Skeletal muscle tissue (tissue), 4 donors: ENCODE measurements around the gene CDS2. TPM values are rescaled to one million over a fixed set of nuclear protein-coding genes. Genes with fewer than 3 reads are reported as not detected.

ENCODE experiments used
- H3K27ac ChIP-seq: one replicate; pipeline ENCODE4 v1.7.0; 2013; ENCODE audit warnings: mild to moderate bottlenecking, low read depth, low read length, inconsistent platforms
- H3K27me3 ChIP-seq, 3 donors: one replicate each; pipeline ENCODE4 v1.7.0; 2013; ENCODE audit warnings: low read length in 3 of 3; ENCODE audit not compliant: control insufficient read depth in 3 of 3, insufficient read depth in 3 of 3
- H3K36me3 ChIP-seq, 3 donors: one replicate each; pipeline ENCODE4 v1.7.0; 2013; ENCODE audit warnings: low read length in 3 of 3; ENCODE audit not compliant: control insufficient read depth in 3 of 3, insufficient read depth in 3 of 3
- H3K4me1 ChIP-seq, 3 donors: one replicate each; pipeline ENCODE4 v1.7.0; 2013; ENCODE audit warnings: low read length in 3 of 3, mild to moderate bottlenecking in 3 of 3; ENCODE audit not compliant: control insufficient read depth in 3 of 3, insufficient read depth in 3 of 3
- H3K4me3 ChIP-seq, 3 donors: one replicate each; pipeline ENCODE4 v1.7.0; 2013; ENCODE audit warnings: low read length in 3 of 3
- H3K9ac ChIP-seq, 3 donors: one replicate each; pipeline ENCODE4 v1.7.0; 2013; ENCODE audit warnings: low read length in 3 of 3, mild to moderate bottlenecking in 3 of 3, moderate library complexity in 2 of 3, low read depth in 1 of 3
- H3K9me3 ChIP-seq, 3 donors: one replicate each; pipeline ENCODE4 v1.7.0; 2013; ENCODE audit warnings: low read length in 3 of 3; ENCODE audit not compliant: control insufficient read depth in 3 of 3
- total RNA-seq: library from RNA; depleted of rRNA; stranded (reverse); fragments of >200 nt; gene quantifications from one replicate; pipeline ENCODE4 v1.2.3, GENCODE V29; 2014
- donor health status: Osteomylitis.

CDS2 gene
- total RNA-seq = 27.1 TPM

DNA sequence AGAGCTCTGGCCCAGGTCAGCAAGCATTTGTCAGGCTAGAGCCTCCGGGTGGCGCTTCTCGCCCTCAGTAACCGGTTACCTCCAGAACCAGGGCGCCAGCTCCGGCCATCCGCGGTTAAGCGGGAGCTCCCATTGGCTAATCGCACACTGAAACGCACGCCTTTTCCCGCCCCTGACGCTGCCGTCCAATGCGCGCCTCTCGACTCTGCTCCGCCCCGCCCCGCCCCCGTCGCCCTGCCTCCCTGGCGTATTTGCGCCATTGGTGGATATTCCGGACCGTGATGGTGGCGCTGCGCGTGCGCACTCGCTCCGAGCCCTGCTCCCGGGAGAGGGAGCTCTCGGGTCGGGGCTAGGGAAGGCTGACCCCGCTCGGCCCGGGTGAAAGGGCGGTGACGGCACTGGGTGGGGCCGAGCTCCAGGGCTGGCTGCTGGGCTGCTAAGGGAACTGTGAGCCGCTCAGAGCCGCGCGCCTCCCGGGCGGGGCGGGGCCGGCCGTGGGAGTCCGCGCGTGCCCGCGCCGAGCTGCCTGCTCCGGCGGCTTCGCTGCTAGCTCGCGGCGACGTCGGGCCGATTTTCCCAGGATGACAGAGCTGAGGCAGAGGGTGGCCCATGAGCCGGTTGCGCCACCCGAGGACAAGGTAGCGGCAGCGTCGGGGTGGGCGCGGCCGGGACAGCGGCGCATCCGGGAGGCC is at the start of gene CDS2:
Gene CDS2, plus strand, starts transcription at position 497 of the 692 bp plus-strand sequence. Its CDS starts 85 bp downstream, at position 582.
- Histone ChIP-seq H3K4me3 (peak within 1 kb of the TSS; percentile 89 to 95 (median 90)), H3K4me1 (peaks cover 17 to 33% (median 28%) of the 10 kb centered on the region in 3 donors)

DNA sequence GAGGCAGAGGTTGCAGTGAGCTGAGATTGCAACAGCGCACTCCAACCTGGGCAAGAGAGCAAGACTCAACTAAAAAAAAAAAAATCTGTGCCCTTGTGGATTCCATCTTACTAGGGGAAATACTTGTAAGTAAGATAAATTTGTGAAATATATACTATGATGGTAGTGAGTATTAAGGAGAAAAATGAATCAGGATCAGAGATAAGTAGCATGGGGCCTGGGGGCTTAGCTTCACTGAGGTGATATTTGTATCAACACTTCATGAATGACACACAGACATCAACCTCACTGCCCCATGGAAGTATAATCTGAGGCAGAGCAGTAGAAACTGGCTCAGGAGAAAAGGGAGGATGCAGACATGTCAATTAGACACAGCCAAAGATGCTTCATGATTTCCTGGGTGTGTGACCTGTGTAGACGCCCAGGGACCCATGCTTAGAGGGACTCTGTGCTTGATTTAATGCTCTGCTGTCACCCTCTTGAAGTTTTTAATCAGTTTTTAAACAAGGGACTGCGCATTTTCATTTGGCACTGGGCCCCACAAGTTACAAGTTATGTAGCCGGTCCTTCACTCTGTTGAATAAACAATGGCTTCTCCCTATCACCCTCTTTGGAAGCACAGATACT is 48.9 kb upstream of the CDS2 start:
- Histone ChIP-seq H3K9me3 (no peaks in the 10 kb centered on the region), H3K36me3 (no peaks in the 10 kb centered on the region), H3K27me3 (no peaks in the 10 kb centered on the region), H3K4me1 (peaks cover 10 to 28% (median 13%) of the 10 kb centered on the region in 3 donors), H3K4me3 (peak overlapping the region in 2 of 3 donors; percentile 22 to 38), H3K9ac (no peak overlapping the region), H3K27ac (peak overlapping the region; percentile 67)

More for the DNA sequence above, at the start of gene CDS2:
- peak within 1 kb of the TSS; percentile 86 to 96 (median 91) for H3K9ac ChIP-seq
- peak within 1 kb of the TSS; percentile 89 for H3K27ac ChIP-seq
- H3K27me3 ChIP-seq = no peaks in the 10 kb centered on the region
- no peaks in the 10 kb centered on the region for H3K9me3 ChIP-seq
- peaks cover 0 to 4% (median 0%) of the 10 kb centered on the region in 3 donors for H3K36me3 ChIP-seq

DNA sequence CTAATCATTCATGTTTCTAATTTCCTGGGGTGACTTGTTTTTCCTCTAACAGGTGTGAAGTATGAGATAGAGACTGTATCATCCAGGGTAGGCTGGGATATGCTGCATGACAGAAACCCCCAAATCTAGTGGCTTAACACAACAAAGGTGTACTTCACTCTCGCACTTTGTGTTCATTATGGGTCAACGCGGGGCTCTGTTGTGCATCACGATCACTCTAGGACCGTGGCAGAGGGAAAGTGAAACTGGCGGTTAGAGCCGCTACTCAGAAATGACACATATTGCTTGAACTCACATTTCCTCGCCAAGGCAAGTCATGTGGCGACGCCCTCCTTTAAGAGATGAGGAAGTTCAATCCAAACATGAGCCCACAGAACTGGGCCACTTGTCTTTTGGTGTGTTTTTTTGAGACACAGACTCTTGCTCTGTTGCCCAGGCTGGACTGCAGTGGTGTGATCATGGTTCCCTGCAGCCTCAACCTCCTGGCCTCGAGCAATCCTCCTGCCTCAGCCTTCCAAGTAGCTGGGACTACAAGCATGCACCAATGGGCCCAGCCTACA is 48.3 kb upstream of the CDS2 start:
- H3K27ac ChIP-seq = peak overlapping the region; percentile 67
- H3K36me3 ChIP-seq = no peaks in the 10 kb centered on the region
- H3K9ac ChIP-seq = no peak overlapping the region
- H3K4me1 ChIP-seq = peaks cover 5 to 22% (median 7%) of the 10 kb centered on the region in 3 donors
- H3K27me3 ChIP-seq = no peaks in the 10 kb centered on the region
- no peaks in the 10 kb centered on the region for H3K9me3 ChIP-seq
- H3K4me3 ChIP-seq = peak overlapping the region; percentile 22 to 41 (median 38)

DNA sequence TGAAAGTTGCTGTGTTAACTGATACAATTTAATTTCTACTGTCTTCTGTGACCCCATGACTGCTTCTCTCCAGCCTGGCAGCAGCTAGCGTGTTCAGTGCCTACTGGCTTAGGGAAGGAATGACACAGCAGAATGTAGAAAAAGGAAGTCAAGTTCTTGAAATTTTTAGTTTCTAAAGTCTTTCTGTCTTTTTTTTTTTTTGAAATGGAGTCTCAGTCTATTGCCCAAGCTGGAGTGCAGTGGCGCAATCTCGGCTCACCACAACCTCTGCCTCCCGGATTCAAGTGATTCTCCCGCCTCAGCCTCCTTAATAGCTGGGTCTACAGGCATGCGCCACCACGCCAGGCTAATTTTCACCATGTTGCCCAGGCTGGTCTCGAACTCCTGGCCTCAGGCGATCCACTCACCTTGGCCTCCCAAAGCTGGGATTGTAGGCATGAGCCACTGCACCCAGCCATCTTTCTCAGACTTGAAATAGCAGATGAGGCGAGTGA is 46.4 kb upstream of the CDS2 start:
- Histone ChIP-seq H3K27me3 (no peaks in the 10 kb centered on the region), H3K36me3 (no peaks in the 10 kb centered on the region), H3K9me3 (no peaks in the 10 kb centered on the region), H3K4me1 (peaks cover 2 to 14% (median 3%) of the 10 kb centered on the region in 3 donors), H3K4me3 (no peak overlapping the region), H3K9ac (no peak overlapping the region), H3K27ac (peak overlapping the region; percentile 14)

DNA sequence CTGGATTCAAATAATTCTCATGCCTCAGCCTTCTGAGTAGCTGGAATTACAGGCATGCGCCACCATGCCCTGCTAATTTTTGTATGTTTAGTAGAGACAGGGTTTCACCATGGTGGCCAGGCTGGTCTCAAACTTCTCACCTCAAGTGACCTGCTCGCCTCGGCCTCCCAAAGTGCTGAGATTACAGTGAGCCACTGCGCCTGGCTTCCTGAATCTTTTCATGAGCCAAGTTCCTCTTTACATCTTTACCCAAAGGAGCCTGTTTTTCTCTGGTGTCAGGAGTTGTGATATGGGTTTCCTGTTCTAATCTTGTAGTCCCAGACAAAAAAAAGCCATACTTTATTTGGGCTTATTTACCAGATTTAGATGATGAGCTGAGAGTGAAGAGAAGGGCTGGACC is 41.4 kb upstream of the CDS2 start:
- Histone ChIP-seq H3K4me1 (peaks cover 0 to 8% (median 2%) of the 10 kb centered on the region in 3 donors), H3K27ac (no peak overlapping the region), H3K27me3 (no peaks in the 10 kb centered on the region), H3K4me3 (no peak overlapping the region), H3K9me3 (no peaks in the 10 kb centered on the region), H3K36me3 (no peaks in the 10 kb centered on the region), H3K9ac (no peak overlapping the region)

DNA sequence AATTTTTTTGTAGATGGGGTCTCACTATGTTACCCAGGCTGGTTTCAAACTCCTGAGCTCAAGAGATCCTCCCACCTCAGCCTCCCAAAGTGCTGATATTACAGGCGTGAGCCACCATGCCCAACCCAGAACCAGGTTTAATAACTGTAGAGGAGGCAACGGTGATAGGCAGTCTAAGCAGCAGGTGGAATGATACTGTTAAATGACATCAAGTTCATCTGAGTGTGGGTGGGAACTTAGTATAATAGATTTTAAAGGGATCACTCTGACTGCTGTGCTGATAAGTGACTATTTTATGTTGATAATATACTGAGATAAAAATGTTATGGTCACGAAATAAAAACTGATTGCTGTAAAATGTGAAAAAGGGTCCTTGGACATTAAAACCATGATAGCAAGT is 38.1 kb upstream of the CDS2 start:
- Histone ChIP-seq H3K4me3 (no peak overlapping the region), H3K27me3 (no peaks in the 10 kb centered on the region), H3K9me3 (no peaks in the 10 kb centered on the region), H3K27ac (no peak overlapping the region), H3K36me3 (no peaks in the 10 kb centered on the region), H3K9ac (no peak overlapping the region), H3K4me1 (no peaks in the 10 kb centered on the region)

DNA sequence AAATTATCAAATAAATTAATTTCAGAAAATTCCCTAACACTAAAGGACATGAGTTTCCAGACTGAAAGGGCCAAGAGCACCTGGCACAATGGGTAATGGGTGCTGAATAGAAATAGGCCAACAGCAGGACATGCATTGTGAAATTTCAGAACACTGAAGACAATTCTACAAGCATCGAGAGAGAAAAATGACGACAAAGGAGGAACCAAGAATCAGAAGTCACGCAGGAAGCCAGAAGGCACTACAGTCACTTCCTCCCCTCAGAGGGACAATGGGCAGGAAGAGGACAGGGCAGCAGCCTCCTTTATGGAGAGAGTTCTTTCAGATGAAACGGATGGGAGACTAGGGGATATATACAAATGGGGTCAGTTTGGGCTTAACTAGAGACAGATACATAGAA is 36.6 kb upstream of the CDS2 start:
- no peaks in the 10 kb centered on the region for H3K4me1 ChIP-seq
- no peak overlapping the region for H3K9ac ChIP-seq
- no peaks in the 10 kb centered on the region for H3K36me3 ChIP-seq
- H3K4me3 ChIP-seq = no peak overlapping the region
- no peaks in the 10 kb centered on the region for H3K27me3 ChIP-seq
- H3K9me3 ChIP-seq = no peaks in the 10 kb centered on the region
- H3K27ac ChIP-seq = peak overlapping the region; percentile 49

DNA sequence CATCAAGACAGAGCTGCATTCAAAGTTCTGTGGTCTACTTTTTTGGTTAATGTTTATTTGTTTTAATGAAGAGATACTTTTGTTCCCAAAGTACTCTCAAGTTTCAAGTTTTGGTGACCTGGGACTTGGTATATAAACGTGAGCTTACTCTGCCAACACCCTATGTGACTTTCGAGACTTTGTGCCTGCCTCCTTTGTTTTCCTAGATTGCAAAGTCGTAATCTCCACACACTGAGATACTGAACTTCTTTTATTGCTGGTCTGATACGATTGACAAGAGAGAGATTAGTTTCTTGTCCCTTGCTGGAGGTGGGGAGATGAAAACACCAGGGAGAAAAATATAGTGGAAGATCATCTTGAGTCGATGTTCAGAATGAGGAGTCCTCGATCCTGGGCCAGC is 34.9 kb upstream of the CDS2 start:
- no peak overlapping the region for H3K4me3 ChIP-seq

DNA sequence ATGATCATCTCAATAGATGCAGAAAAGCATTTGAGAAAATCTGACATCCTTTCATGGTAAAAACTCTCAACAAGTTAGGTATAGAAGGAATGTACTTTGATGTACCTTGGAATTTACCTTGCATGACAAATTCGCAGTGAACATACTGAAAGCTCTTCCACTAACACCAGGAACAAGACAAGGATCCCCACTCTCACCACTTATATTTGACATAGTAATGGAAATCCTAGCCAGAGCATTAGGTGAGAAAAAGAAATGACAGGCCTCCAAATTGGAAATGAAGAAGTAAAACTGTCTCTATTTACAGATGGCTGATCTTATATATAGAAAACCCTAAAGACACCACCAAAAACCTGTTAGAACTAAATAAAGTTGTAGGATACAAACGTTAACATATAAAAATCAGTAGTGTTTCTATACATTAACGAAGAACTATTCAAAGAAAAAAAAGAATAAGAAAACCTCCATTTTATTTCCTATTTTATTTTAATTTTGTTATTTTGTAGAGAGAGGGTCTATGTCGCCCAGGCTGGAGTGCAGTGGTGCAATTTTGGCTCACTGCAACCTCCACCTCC is 34.0 kb upstream of the CDS2 start:
- no peak overlapping the region for H3K27ac ChIP-seq
- H3K27me3 ChIP-seq = no peaks in the 10 kb centered on the region
- no peaks in the 10 kb centered on the region for H3K9me3 ChIP-seq
- no peak overlapping the region for H3K9ac ChIP-seq
- no peak overlapping the region for H3K4me3 ChIP-seq
- H3K36me3 ChIP-seq = peaks cover 6 to 23% (median 11%) of the 10 kb centered on the region in 3 donors
- no peaks in the 10 kb centered on the region for H3K4me1 ChIP-seq

More for the DNA sequence above, 34.9 kb upstream of the CDS2 start:
- peaks cover 6 to 14% (median 11%) of the 10 kb centered on the region in 3 donors for H3K36me3 ChIP-seq
- no peak overlapping the region for H3K9ac ChIP-seq
- H3K27ac ChIP-seq = no peak overlapping the region
- H3K4me1 ChIP-seq = no peaks in the 10 kb centered on the region
- H3K27me3 ChIP-seq = no peaks in the 10 kb centered on the region
- H3K9me3 ChIP-seq = no peaks in the 10 kb centered on the region
